ENCODE results near the gene MLKL. TPM values are rescaled to one million over a fixed set of nuclear protein-coding genes. Genes with fewer than 3 reads are reported as not detected.

Gene MLKL
- total and polyA plus RNA-seq, 2 of the 13 experiments (the other 11 are each of a cell fraction or from before 2014, with no cell fraction given), result 6.4 to 10.7 TPM

GRCh38 chr16:74736531-74737157, 36.0 kb upstream of the MLKL start:
- in situ Hi-C loops (cut with HindIII; ENCODE audit: extremely low pct_ligation_motif_present, low pct_unique_long_range_greater_than_20kb), result no loop called here
- Histone ChIP-seq H3K4me2 (ENCODE audit: low read depth, low read length) (no peak overlapping the region), H3K9me3 (ENCODE audit: low read length) (no peaks in the 10 kb centered on the region), H4K20me1 (ENCODE audit: insufficient read depth, low read length) (no peaks in the 10 kb centered on the region), H3K27me3 (ENCODE audit: control insufficient read depth in 1 of 2, insufficient read depth in 2 of 2, low read length in 2 of 2) (peaks cover 14 to 67% of the 10 kb centered on the region in 2 experiments), H3K36me3 (replicated peaks in 1 of 2; ENCODE audit: control insufficient read depth in 1 of 2, insufficient read depth in 2 of 2, low read length in 2 of 2) (no peaks in the 10 kb centered on the region), H3K79me2 (ENCODE audit: insufficient read depth, low read length) (no peaks in the 10 kb centered on the region), H3K4me1 (ENCODE audit: insufficient read depth, low read length) (peaks cover 55% of the 10 kb centered on the region), H2AFZ (ENCODE audit: low read length) (no peak overlapping the region), H3K27ac (ENCODE audit: extremely low read length, insufficient read depth, low read length) (no peak overlapping the region), H3K4me3 (replicated peaks in 1 of 3; ENCODE audit: insufficient read depth in 1 of 3, low read depth in 2 of 3, low read length in 3 of 3) (no peak overlapping the region), H3K9ac (ENCODE audit: insufficient read depth, low read depth, low read length) (no peak overlapping the region)
- DNase-seq (ENCODE audit: low spot score), result no peak
- WGBS (ENCODE audit: low lambda C conversion rate), result 34% methylated on average over 9 of the region's 9 CpGs
- ChIA-PET POLR2A (interaction anchor here (1.1 kb wide), 1 partner anchor 38 kb away, joined by 3 read pairs; the partner anchor contains the start of gene FA2H), CTCF (ENCODE audit: low intra/inter-chr PET ratio, low total read pairs) (no interaction called here)
- intact Hi-C loops (cut with micrococcal nuclease; ENCODE audit: unreplicated experiment), result no loop called here
- no peak for ATAC-seq
- TF ChIP-seq DMTF1 (CRISPR knock-in tag; IDR thresholded peaks at IDR 0.05) (no peak), THYN1 (CRISPR knock-in tag; IDR thresholded peaks at IDR 0.05; ENCODE audit: borderline replicate concordance, low read depth) (no peak), ZBTB7A (CRISPR knock-in tag; IDR thresholded peaks at IDR 0.05) (no peak), MAFG (CRISPR knock-in tag; IDR thresholded peaks at IDR 0.05) (no peak), ZNF3 (CRISPR knock-in tag; IDR thresholded peaks at IDR 0.05) (no peak)
- FAIRE-seq, result no peak
- BruUV-seq (replicated peaks), result no TSS peak

- no peak overlapping the region for H3K9ac ChIP-seq (ENCODE audit: insufficient read depth, low read depth, low read length)
- H3K27ac ChIP-seq (ENCODE audit: extremely low read length, insufficient read depth, low read length), result no peak overlapping the region
- H3K36me3 ChIP-seq (replicated peaks in 1 of 2; ENCODE audit: control insufficient read depth in 1 of 2, insufficient read depth in 2 of 2, low read length in 2 of 2), result no peaks in the 10 kb centered on the region
- in situ Hi-C loops (cut with HindIII; ENCODE audit: extremely low pct_ligation_motif_present, low pct_unique_long_range_greater_than_20kb), result no loop called here
- ATAC-seq (no peak), FAIRE-seq (no peak), DNase-seq (ENCODE audit: low spot score) (no peak)
- no peak overlapping the region for H2AFZ ChIP-seq (ENCODE audit: low read length)
- no peaks in the 10 kb centered on the region for H3K79me2 ChIP-seq (ENCODE audit: insufficient read depth, low read length)
- H3K9me3 ChIP-seq (ENCODE audit: low read length), result no peaks in the 10 kb centered on the region
- H4K20me1 ChIP-seq (ENCODE audit: insufficient read depth, low read length), result no peaks in the 10 kb centered on the region
- peak overlapping the region; percentile 82 for H3K4me2 ChIP-seq (ENCODE audit: low read depth, low read length)
- peak overlapping the region in 1 of 3 experiments; percentile 66; a peak in 2 of 6 replicates for H3K4me3 ChIP-seq (replicated peaks in 1 of 3; ENCODE audit: insufficient read depth in 1 of 3, low read depth in 2 of 3, low read length in 3 of 3)
- CTCF ChIA-PET (ENCODE audit: low intra/inter-chr PET ratio, low total read pairs), result no interaction called here
- POLR2A ChIA-PET, result interaction anchor here (1.1 kb wide), 1 partner anchor 39 kb away, joined by 3 read pairs; the partner anchor contains the start of gene FA2H
- peaks cover 14 to 62% of the 10 kb centered on the region in 2 experiments for H3K27me3 ChIP-seq (ENCODE audit: control insufficient read depth in 1 of 2, insufficient read depth in 2 of 2, low read length in 2 of 2)
- intact Hi-C loops (cut with micrococcal nuclease; ENCODE audit: unreplicated experiment), result no loop called here
- 32% methylated on average over 3 of the region's 3 CpGs for WGBS (ENCODE audit: low lambda C conversion rate)
- no TSS peak for BruUV-seq (replicated peaks)
- peaks cover 58% of the 10 kb centered on the region for H3K4me1 ChIP-seq (ENCODE audit: insufficient read depth, low read length)
- TF ChIP-seq ZNF235 (CRISPR knock-in tag; IDR thresholded peaks at IDR 0.05; ENCODE audit: borderline replicate concordance) (no peak), SMAD1 (CRISPR knock-in tag; IDR thresholded peaks at IDR 0.05; ENCODE audit: borderline replicate concordance, low read depth) (no peak), ZNF770 (CRISPR knock-in tag; IDR thresholded peaks at IDR 0.05) (peak; percentile 28; the same call in 1 of the 2 replicates), NCOR1 (IDR thresholded peaks at IDR 0.05; ENCODE audit: borderline replicate concordance, low read length) (no peak), ATAD3A (CRISPR knock-in tag; IDR thresholded peaks at IDR 0.05) (no peak), ESRRA (CRISPR knock-in tag; IDR thresholded peaks at IDR 0.05; ENCODE audit: low read depth) (no peak), PITX1 (CRISPR knock-in tag; IDR thresholded peaks at IDR 0.05) (no peak), ZNF547 (CRISPR knock-in tag; IDR thresholded peaks at IDR 0.05) (0 out of 2 replicates have a peak, but pooled peaks have one; percentile 24)
Observed at GRCh38 chr16:74735554-74735953, 34.9 kb upstream of the MLKL start.

All from HepG2 (cell line).